OCI-LY1 (cell line): ENCODE data around the gene KCNN3.

Source experiments
- H2AFZ ChIP-seq: fragments of 200-600 bp; sonication (generic), shearing (Covaris generic); 2 replicates; pipeline ENCODE4 v1.6.0; 2014; ENCODE audit warnings: antibody characterized with exemption, mild to moderate bottlenecking, low read length
- H3F3A ChIP-seq: fragments of 200-600 bp; sonication (generic), shearing (Covaris generic); 2 replicates; pipeline ENCODE4 v1.6.0; 2014; ENCODE audit warnings: mild to moderate bottlenecking, antibody characterized with exemption, low read length, moderate library complexity; ENCODE audit not compliant: insufficient read depth
- H3K27ac ChIP-seq: fragments of 200-600 bp; sonication (generic); 2 replicates; pipeline ENCODE4 v1.5.1; 2014; ENCODE audit warnings: low read length, mixed run types, mild to moderate bottlenecking, low read depth; ENCODE audit not compliant: poor library complexity, severe bottlenecking
- H3K27me3 ChIP-seq: fragments of 200-600 bp; sonication (generic); 2 replicates; pipeline ENCODE4 v1.6.0; 2014; ENCODE audit warnings: antibody characterized with exemption, mild to moderate bottlenecking, low read length, moderate library complexity; ENCODE audit not compliant: insufficient read depth
- H3K36me3 ChIP-seq: fragments of 200-600 bp; sonication (generic); 2 replicates; pipeline ENCODE4 v1.6.1; 2014; ENCODE audit warnings: mild to moderate bottlenecking, antibody characterized with exemption, low read length, moderate library complexity, mixed read lengths; ENCODE audit not compliant: insufficient read depth
- H3K4me1 ChIP-seq: fragments of 200-600 bp; sonication (generic); 2 replicates; pipeline ENCODE4 v1.5.1; 2014; ENCODE audit warnings: mild to moderate bottlenecking, low read length, moderate library complexity; ENCODE audit not compliant: insufficient read depth, severe bottlenecking
- H3K4me2 ChIP-seq: fragments of 200-600 bp; sonication (generic), shearing (Covaris generic); 2 replicates; pipeline ENCODE4 v1.6.1; 2014; ENCODE audit warnings: low read length
- H3K4me3 ChIP-seq: fragments of 200-600 bp; sonication (generic); 2 replicates; pipeline ENCODE4 v1.5.1; 2014; ENCODE audit warnings: low read length, low read depth, mild to moderate bottlenecking, mixed read lengths; ENCODE audit not compliant: poor library complexity, severe bottlenecking
- H3K79me2 ChIP-seq: fragments of 200-600 bp; shearing (Covaris generic); 2 replicates; pipeline ENCODE4 v1.6.1; 2016; ENCODE audit warnings: mixed run types, low read length, mixed read lengths; ENCODE audit not compliant: insufficient read depth
- H3K9ac ChIP-seq: fragments of 200-600 bp; sonication (generic), shearing (Covaris generic); 2 replicates; pipeline ENCODE4 v1.6.1; 2014; ENCODE audit warnings: mild to moderate bottlenecking, low read length, mixed read lengths
- H3K9me2 ChIP-seq: fragments of 200-600 bp; sonication (generic), shearing (Covaris generic); 2 replicates; pipeline ENCODE4 v1.6.1; 2014; ENCODE audit warnings: low read depth, mild to moderate bottlenecking, low read length, mixed read lengths
- H3K9me3 ChIP-seq: fragments of 200-600 bp; shearing (Covaris generic); 2 replicates; pipeline ENCODE4 v1.6.1; 2014; ENCODE audit warnings: low read length, mixed read lengths
- H4K20me1 ChIP-seq: fragments of 200-600 bp; sonication (generic), shearing (Covaris generic); 2 replicates; pipeline ENCODE4 v1.6.0; 2016; ENCODE audit warnings: mild to moderate bottlenecking, low read length; ENCODE audit not compliant: insufficient read depth
- CTCF ChIP-seq: fragments of 200-600 bp; sonication (generic), shearing (Covaris generic); IDR thresholded peaks from 2 replicates; pipeline ENCODE4 v1.5.1; 2017; ENCODE audit warnings: mild to moderate bottlenecking, antibody characterized with exemption, low read length, moderate library complexity, mixed read lengths
- EZH2 ChIP-seq: fragments of 200-600 bp; sonication (generic), shearing (Covaris generic); IDR thresholded peaks from 2 replicates; pipeline ENCODE4 v1.8.0; 2017; ENCODE audit warnings: borderline replicate concordance, mixed run types, mild to moderate bottlenecking, antibody characterized with exemption, low read length, moderate library complexity, mixed read lengths

The KCNN3 gene

DNA sequence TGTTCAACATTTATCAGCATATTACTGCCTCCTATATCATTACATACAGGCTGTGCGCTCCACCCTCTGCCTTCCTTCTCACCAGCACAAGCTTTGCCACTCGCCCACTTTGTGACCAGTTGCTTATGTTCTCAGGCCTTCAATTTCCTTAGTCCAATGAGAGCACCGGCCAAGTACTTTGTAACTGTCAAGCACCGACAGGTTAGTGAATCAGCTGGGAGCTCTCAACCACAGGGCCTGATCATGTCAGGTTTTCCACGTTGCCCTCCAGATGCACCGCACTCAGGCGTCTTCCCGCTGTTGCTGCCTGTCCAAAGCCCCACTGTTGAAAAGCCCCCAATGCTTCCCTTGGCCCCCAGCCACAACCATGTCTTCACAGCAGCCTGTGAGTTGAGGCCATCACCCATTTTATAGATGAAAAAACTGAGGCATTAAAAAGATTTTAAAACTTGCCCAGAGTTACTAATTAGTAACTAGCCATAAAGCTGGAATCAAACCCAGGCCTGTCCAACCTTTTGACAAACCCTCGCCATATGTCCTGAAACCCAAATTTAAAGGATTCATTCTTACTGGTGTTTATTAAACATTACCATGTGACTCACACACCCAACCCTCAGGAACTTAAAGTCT is 3.4 kb upstream of the KCNN3 start:
- no peak overlapping the region for H3K4me2 ChIP-seq
- H3K4me1 ChIP-seq, result peaks cover 22% of the 10 kb centered on the region
- no peaks in the 10 kb centered on the region for H3K36me3 ChIP-seq
- no peak overlapping the region for H3K4me3 ChIP-seq
- no peaks in the 10 kb centered on the region for H3K9me2 ChIP-seq
- TF ChIP-seq EZH2, result no peak
- no peak for TF ChIP-seq CTCF
- no peak overlapping the region for H3K9ac ChIP-seq
- H4K20me1 ChIP-seq, result no peaks in the 10 kb centered on the region
- H3K79me2 ChIP-seq, result no peaks in the 10 kb centered on the region
- H2AFZ ChIP-seq, result no peak overlapping the region
- no peaks in the 10 kb centered on the region for H3K27me3 ChIP-seq
- no peaks in the 10 kb centered on the region for H3K9me3 ChIP-seq
- no peak overlapping the region for H3K27ac ChIP-seq
- no peaks in the 10 kb centered on the region for H3F3A ChIP-seq

DNA sequence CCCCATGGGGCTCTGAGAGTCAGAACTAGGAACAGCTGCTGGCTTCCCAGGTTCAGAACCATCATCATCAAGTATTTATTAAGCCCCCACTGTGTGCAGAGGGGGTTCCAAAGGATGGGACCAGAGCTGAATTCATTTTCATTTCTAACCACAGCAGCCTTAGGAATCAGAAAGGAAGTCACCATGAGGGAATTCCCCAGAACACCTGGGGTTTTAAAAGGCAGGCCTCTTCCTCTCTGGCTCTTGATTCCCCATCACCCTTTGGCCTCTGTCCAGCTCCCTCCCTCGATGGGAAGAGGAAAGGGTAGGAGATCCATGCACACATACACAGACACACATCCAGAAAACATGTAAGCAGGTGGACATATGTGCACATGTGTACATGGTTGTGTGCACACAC is 1.3 kb upstream of the KCNN3 start:
- Histone ChIP-seq H3K4me1 (peaks cover 39% of the 10 kb centered on the region), H3K4me2 (no peak overlapping the region), H3K9me2 (no peaks in the 10 kb centered on the region), H2AFZ (no peak overlapping the region), H4K20me1 (no peaks in the 10 kb centered on the region), H3K27ac (no peak overlapping the region), H3K79me2 (no peaks in the 10 kb centered on the region), H3F3A (no peaks in the 10 kb centered on the region), H3K4me3 (no peak overlapping the region), H3K9ac (no peak overlapping the region), H3K27me3 (no peaks in the 10 kb centered on the region), H3K36me3 (no peaks in the 10 kb centered on the region), H3K9me3 (no peaks in the 10 kb centered on the region)
- TF ChIP-seq EZH2 (no peak), CTCF (no peak)

GRCh38 chr1:154870734-154871133 is 653 bp upstream of the KCNN3 start:
- Histone ChIP-seq H3K36me3 (no peaks in the 10 kb centered on the region), H3K4me3 (peak overlapping the region; percentile 46), H3K9ac (peak overlapping the region; percentile 31; the same call in 1 of the 2 replicates), H3K27ac (no peak overlapping the region), H3K9me3 (no peaks in the 10 kb centered on the region), H3K4me2 (peak overlapping the region; percentile 69), H3K4me1 (peaks cover 46% of the 10 kb centered on the region), H3K9me2 (no peaks in the 10 kb centered on the region), H3K79me2 (no peaks in the 10 kb centered on the region), H4K20me1 (no peaks in the 10 kb centered on the region), H3F3A (no peaks in the 10 kb centered on the region), H3K27me3 (no peaks in the 10 kb centered on the region), H2AFZ (no peak overlapping the region)
- TF ChIP-seq EZH2 (no peak), CTCF (no peak)
